ENCODE data around the gene SLIT3. TPM values are rescaled to one million over a fixed set of nuclear protein-coding genes. Genes with fewer than 3 reads are reported as not detected.

The SLIT3 gene
- total and polyA plus RNA-seq, 9 of the 15 experiments (the other 6 are each of a cell fraction or from before 2014, with no cell fraction given): 0.01 to 0.04 TPM; not detected in 7

GRCh38 chr5:168683247-168683926 lies 617.6 kb downstream of the SLIT3 start (continued):
- TF ChIP-seq FOXK1 (CRISPR knock-in tag; IDR thresholded peaks at IDR 0.05; ENCODE audit: borderline replicate concordance): no peak
- no peak for TF ChIP-seq THRA (IDR thresholded peaks at IDR 0.05)
- TF ChIP-seq EGR1 (conservative IDR thresholded peaks at IDR 0.05): peak; percentile 29
- no peak for TF ChIP-seq TFE3 (CRISPR knock-in tag; IDR thresholded peaks at IDR 0.05)
- TF ChIP-seq DEAF1 (CRISPR knock-in tag; IDR thresholded peaks at IDR 0.05): no peak
- no peak for TF ChIP-seq RBM22 (IDR thresholded peaks at IDR 0.05; ENCODE audit: low read depth, low read length, poor library complexity, severe bottlenecking)
- no peak for TF ChIP-seq MEF2D (tag; conservative IDR thresholded peaks at IDR 0.05; ENCODE audit: low read depth)
- no peak for TF ChIP-seq ADNP (tag; IDR thresholded peaks at IDR 0.05)
- peak; percentile 23 to 31; a peak in 3 of 4 replicates for TF ChIP-seq NRF1 (conservative IDR thresholded peaks at IDR 0.05 in 1 of 2, IDR thresholded peaks at IDR 0.05 in 1 of 2)
- TF ChIP-seq UBTF (IDR thresholded peaks at IDR 0.05; ENCODE audit: borderline replicate concordance in 1 of 2, low read depth in 2 of 2, low read length in 2 of 2): no peak
- peak in 1 of 2 experiments; percentile 23 for TF ChIP-seq E2F6 (IDR thresholded peaks at IDR 0.05; ENCODE audit: borderline replicate concordance in 1 of 2, extremely low read depth in 1 of 2, insufficient read depth in 1 of 2, insufficient read length in 1 of 2, low read depth in 1 of 2, low read length in 1 of 2, poor library complexity in 1 of 2, severe bottlenecking in 1 of 2)
- TF ChIP-seq KDM5B (IDR thresholded peaks at IDR 0.05; ENCODE audit: insufficient replicate concordance, low read depth, low read length): no peak
- TF ChIP-seq SPI1 (IDR thresholded peaks at IDR 0.05; ENCODE audit: borderline replicate concordance, low read depth, low read length): peak; percentile 14; the same call in 1 of the 2 replicates
